ENCODE measurements around the gene ZBTB24. TPM values are rescaled to one million over a fixed set of nuclear protein-coding genes. Genes with fewer than 3 reads are reported as not detected.

The ZBTB24 gene
- total RNA-seq, 4 donors from 2014 or later, result 6.5 to 9.6 (median 8.0) TPM

DNA sequence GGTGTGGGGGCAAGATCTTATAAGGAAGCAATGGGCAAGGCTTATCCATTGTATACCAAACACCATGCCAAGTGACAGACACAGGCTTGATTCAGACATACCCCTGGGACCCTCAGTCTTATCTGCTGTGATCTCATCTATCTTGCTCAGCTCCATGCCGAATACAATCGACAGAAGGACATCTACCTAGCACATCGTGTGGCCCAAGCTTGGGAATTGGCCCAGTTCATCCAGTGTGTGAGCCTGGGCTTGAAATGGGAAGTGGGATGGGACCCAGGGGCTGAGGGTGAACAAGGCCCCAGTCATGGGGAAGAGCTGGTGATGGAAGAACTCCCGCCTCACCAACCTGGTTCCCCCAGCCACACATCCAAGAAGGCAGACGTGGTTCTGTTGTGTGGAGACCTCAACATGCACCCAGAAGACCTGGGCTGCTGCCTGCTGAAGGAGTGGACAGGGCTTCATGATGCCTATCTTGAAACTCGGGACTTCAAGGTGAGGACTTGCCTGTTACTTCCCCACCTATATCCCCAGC lies 40.6 kb downstream of the ZBTB24 start:
- DNase-seq (ENCODE audit: low spot score in 2 of 2), result no peak
- peak overlapping the region in 1 of 4 donors; percentile 13 for H3K27ac ChIP-seq
- H3K4me3 ChIP-seq, result no peak overlapping the region
- WGBS, 2 donors, result 87 to 93% methylated on average over 6 of the region's 6 CpGs
- no peaks in the 10 kb centered on the region for H3K9me3 ChIP-seq
- H3K27me3 ChIP-seq, result no peaks in the 10 kb centered on the region
- no peak for TF ChIP-seq POLR2A (IDR thresholded peaks at IDR 0.05)
- TF ChIP-seq CTCF (IDR thresholded peaks at IDR 0.05), result no peak
- TF ChIP-seq EP300 (IDR thresholded peaks at IDR 0.05), result no peak
- peaks cover 0 to 38% (median 14%) of the 10 kb centered on the region in 4 donors for H3K4me1 ChIP-seq
- peaks cover 0 to 50% (median 0%) of the 10 kb centered on the region in 3 donors for H3K36me3 ChIP-seq

- Histone ChIP-seq H3K27ac (peak overlapping the region; percentile 64 to 96 (median 91)), H3K4me3 (peak overlapping the region; percentile 75 to 98 (median 91)), H3K9me3 (no peaks in the 10 kb centered on the region), H3K4me1 (peaks cover 0 to 38% (median 14%) of the 10 kb centered on the region in 4 donors), H3K27me3 (no peaks in the 10 kb centered on the region), H3K36me3 (peaks cover 0 to 38% (median 0%) of the 10 kb centered on the region in 3 donors)
- DNase-seq (ENCODE audit: low spot score in 2 of 2), result peak in 1 of 2 donors; percentile 34
- TF ChIP-seq CTCF (IDR thresholded peaks at IDR 0.05) (peak in 1 of 5 experiments; percentile 14), EP300 (IDR thresholded peaks at IDR 0.05) (no peak), POLR2A (IDR thresholded peaks at IDR 0.05) (no peak)
- 1 to 5% methylated on average over 11 to 12 of the region's 31 CpGs for WGBS, 2 donors
Measured at GRCh38 chr6:109441069-109441816, 41.8 kb downstream of the ZBTB24 start.

DNA sequence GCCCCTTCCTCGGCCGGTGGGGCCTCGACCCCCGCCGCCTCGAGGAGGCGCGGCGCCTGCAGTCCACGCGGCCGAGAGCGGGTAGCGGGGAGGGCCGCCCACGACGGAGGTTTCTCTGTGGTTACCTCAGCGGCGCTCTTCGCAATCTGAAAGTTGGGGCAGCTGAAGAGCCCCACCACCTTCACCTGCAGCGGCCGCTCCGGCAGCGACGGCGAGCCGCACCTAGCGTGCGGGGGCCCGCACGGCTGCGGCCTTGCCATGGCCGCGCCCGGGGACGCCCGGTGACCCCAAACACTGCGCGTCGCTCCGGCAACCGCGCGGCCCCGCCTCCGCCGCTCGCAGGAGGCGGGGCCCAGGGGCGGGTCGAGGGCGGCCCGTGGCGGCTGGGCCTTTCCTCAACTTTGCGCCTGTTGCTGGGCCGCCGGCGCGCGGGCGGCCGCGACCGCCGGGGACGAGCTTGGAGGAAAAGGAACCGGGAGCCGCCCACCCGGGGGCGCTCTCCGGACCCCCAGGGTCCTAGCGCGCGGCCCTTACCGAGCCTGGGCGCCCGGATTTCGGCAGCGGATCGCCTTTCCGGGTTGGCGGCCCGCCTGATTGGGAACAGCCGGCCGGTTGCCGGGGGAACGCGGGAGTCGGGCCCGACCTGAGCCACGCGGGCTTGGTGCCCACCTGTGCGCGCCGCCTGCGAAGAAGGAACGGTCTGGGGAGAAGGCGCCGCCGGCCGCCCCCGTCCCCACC lies 42.5 kb downstream of the ZBTB24 start, which contains the start of the genes PPIL6 and SMPD2:
Gene PPIL6 (minus strand): TSS at position 298 of the 738 bp plus-strand sequence. CDS start 38 bp downstream, at position 260.
Gene SMPD2 (plus strand): TSS at position 394 of the 738 bp plus-strand sequence. CDS start 398 bp downstream, outside the sequence.
- H3K27me3 ChIP-seq, result no peaks in the 10 kb centered on the region
- no peaks in the 10 kb centered on the region for H3K9me3 ChIP-seq
- TF ChIP-seq POLR2A (IDR thresholded peaks at IDR 0.05), result peak; percentile 40 to 66
- TF ChIP-seq EP300 (IDR thresholded peaks at IDR 0.05), result peak in 1 of 2 donors; percentile 76
- TF ChIP-seq CTCF (IDR thresholded peaks at IDR 0.05), result peak; percentile 26 to 63 (median 36)
- peaks cover 0 to 34% (median 0%) of the 10 kb centered on the region in 3 donors for H3K36me3 ChIP-seq
- DNase-seq (ENCODE audit: low spot score in 2 of 2), result peak; percentile 68 to 76
- peak within 1 kb of the TSS; percentile 64 to 96 (median 92) for H3K27ac ChIP-seq
- peak within 1 kb of the TSS; percentile 75 to 98 (median 91) for H3K4me3 ChIP-seq
- 0 to 1% methylated on average over 38 to 51 of the region's 102 CpGs for WGBS, 2 donors
- peaks cover 0 to 38% (median 14%) of the 10 kb centered on the region in 4 donors for H3K4me1 ChIP-seq

GRCh38 chr6:109436041-109436440 lies 47.0 kb downstream of the ZBTB24 start:
- Histone ChIP-seq H3K27ac (no peak overlapping the region), H3K4me3 (no peak overlapping the region), H3K27me3 (no peaks in the 10 kb centered on the region), H3K36me3 (peaks cover 0 to 17% (median 0%) of the 10 kb centered on the region in 3 donors), H3K9me3 (no peaks in the 10 kb centered on the region), H3K4me1 (peaks cover 0 to 11% (median 3%) of the 10 kb centered on the region in 4 donors)
- no peak for TF ChIP-seq CTCF (IDR thresholded peaks at IDR 0.05)
- TF ChIP-seq POLR2A (IDR thresholded peaks at IDR 0.05), result no peak
- no peak for TF ChIP-seq EP300 (IDR thresholded peaks at IDR 0.05)
- no peak for DNase-seq (ENCODE audit: low spot score in 2 of 2)
- 90 to 95% methylated on average over 5 of the region's 5 CpGs for WGBS, 2 donors
